HG02973 (cell line): ENCODE measurements around the gene MYO1A.

Experiments
- ATAC-seq: cut with Tn5 transposase; IDR thresholded peaks from one replicate; pipeline ENCODE4 v1.9.1; 2021; ENCODE audit warnings: moderate library complexity; ENCODE audit not compliant: unreplicated experiment

The MYO1A gene

DNA sequence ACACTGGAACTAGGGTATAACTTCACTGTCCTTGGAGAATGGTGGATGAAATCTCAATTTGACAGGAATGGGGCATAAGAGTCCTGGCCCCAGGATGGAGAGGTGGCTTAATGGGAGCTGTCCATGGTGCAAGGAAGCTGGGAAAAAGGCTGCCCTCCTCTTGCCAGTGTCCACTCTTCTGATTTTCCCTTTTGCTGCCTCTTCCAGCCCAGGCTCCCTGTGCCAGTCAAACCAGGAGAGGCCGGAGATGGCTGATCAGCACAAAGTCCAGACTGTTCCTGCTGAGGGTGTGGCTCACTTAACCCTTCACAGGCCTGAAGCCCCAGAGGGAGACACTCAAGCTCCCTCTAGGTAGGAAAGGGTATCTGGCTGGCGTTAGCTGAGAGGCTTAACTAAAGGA is at the start of gene MYO1A:
Gene MYO1A (minus strand): TSS at position 240 of the 400 bp plus-strand sequence. CDS start 1,806 bp downstream, outside the sequence.
- ATAC-seq: no peak

DNA sequence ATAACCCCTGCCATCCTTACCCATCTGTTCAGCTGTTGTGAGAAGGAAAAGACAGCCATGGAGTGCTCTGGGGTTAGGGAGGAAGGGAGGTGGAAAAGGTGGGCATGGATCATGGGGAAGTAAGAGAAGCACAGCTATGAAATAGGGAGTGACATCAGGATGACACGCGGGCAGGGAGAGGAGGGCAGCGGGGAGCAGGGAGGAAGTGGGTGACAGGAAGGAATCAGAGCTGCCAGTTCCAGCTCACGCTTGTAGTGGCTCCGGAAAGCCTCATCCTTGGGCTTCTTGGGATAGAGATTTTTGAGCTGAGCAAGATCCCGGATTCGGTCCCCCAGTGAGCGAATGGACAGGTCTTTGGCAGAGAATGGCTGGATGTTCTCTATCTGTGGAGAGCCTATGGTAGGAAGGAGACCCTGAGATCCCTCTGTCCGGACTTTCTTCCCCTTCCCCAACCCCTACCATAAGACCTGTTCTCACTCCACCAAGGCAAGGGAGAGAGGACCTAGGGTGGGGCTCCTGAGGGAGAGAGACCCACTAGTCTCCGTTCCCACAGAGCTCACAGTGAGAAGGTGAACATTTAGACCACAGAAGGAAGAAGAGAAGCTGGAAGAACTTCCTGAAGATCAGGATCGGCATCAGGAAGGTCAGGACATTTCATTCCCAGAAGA is 49.3 kb upstream of the MYO1A start:
- no peak for ATAC-seq

DNA sequence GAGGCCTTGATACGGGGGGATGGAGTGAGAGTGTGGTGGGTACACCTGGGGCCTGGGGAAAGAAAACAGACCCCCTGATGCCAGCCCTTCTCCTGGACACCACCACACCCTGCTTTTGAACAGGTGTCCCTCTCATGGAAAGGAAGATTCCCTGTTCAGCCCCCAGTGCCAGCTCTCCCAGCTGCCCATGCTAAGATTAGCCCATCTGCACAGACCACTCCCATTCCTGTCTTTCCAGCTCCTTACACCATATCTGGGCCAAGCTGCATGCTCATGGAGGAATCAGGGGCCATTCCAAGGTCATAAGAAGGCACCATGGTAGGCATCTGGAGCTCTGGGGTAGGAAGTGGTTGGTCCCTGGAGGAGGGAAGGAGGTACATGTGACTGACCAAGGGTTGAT is 48.6 kb upstream of the MYO1A start:
- ATAC-seq: no peak

DNA sequence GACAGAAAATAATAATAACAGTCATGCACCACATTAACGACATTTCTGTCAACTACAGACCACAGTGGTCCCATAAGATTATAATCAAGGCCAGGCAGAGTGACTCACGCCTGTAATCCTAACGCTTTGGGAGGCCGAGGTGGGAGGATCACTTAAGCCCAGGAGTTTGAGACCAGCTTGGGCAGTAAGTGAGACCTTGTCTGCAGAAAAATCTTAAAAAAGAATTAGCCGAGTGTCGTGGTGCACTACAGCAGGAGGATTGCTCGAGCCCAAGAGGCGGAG is 47.6 kb upstream of the MYO1A start:
- no peak for ATAC-seq

DNA sequence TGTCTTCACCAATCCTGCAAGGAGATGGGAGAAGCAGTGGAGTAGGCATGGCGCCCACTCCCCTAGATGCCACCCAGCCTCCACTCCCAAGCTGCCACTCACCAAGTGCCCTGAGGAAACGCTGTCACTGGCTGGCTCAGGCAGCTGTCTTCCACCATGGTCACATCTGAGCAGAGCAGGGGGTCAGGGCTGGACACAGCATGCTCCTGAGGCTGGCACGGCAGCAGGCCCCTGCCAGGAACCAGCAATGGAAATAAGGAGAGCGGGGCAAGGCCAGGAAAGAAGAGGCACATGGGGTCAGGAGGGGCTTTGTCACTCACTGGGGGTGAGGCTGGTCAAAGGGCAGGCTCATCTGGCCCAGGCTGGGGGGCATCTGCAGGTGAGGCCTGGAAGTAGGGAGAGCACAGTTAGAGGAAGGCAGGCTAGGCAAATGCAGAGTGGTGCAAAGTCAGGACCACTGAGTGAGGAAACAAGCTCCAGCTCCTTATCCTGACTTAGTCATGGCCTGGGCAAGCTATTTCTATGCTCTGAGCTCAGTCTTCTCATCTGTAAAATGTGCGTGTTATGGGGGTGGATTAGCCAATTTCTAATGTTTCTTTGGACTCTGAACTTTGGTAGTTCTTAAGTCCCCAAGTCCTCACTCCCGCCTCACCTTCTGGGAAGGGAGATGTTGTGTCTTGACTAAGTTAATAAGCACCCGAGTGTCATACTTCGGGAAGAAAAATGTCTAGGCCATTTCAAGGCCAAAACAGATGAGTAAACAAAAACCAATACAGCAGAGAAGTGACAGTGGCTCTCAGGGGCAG is 47.0 kb upstream of the MYO1A start:
- ATAC-seq: no peak

DNA sequence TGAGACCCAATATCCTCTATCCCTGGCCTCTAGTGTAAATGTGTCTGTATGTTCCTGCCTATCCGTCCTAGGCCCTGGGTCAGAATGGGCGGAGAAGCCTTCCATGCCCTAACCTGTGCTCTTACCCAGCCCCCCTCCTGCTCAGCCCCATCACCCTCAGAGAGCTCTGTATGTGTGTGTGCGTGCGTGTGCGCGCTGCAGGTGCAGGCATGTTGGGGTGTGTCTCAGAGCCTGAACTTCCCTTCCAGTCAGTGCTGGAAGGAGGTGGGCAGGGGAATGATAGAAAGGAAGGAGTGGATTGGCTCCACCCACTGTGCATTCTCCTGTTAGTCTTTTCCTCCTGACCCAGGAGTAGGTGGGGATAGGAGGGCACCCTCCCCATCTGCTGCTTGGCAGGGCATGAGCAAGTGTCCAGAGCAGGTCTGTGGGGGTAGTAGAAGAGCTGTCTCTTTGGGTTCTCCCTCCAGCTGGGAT is 46.2 kb upstream of the MYO1A start:
- ATAC-seq: no peak

DNA sequence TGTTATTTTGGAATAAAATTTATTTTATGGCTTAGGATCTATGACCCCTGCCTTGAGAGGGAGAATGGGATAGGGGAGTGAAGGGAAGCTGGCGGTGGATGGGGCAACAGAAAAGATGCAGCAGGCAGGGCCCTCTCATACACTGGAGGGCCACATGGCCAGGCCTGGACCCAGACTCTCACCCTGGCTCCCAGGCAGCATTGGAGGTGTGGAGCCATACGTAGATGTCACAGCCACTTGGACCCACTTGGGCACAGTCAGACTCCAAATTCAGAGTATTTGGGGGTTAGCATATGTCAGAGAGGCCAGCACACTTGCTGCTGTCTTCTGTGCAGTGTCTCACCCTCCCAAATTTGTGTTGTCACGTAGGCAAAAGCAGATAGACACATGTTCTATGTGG is 45.5 kb upstream of the MYO1A start:
- ATAC-seq: no peak

DNA sequence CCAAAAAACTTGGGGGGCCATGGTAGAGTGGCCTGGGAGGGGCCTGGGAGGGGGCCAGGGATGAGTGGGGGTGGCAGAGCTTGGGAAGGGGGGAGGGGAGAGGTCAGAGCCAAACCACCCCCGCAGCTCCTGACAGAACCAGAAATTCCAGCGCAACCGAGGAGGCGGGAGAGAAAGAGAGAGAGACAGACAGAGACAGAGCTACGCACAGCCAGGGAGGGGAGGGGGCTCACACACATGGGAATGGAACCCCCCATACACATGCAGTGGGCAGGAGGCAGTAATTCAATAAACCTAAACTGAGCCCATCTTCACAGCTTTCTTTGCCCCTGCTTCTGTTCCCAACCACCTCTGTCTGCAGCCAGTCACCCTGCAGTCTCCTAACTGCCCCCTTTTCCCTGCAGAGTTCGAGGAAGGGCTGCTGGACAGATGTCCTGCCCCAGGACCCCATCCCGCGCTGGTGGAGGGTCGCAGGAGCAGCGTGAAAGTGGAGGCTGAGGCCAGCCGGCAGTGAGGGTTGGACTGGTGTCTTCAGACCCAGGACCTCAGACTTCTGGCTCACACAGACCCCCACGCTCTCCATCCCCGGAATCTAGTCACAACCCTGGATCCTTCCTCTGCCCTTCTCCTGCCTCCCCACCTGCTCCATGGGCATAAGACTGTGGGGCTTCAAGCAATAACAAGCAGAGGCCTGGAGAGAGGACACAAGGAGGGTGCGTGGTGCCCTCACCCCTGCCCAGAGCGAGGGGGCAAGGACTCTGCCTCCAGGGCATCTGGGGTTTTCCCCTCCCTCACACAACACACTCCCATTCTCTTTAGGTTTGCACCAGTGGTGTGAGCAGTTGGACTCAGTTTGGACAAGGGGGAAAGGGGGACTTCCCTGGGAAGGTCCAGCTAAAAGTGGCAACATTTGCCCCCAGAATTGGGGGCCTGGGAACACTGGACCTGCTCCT is 44.6 kb upstream of the MYO1A start:
- no peak for ATAC-seq

DNA sequence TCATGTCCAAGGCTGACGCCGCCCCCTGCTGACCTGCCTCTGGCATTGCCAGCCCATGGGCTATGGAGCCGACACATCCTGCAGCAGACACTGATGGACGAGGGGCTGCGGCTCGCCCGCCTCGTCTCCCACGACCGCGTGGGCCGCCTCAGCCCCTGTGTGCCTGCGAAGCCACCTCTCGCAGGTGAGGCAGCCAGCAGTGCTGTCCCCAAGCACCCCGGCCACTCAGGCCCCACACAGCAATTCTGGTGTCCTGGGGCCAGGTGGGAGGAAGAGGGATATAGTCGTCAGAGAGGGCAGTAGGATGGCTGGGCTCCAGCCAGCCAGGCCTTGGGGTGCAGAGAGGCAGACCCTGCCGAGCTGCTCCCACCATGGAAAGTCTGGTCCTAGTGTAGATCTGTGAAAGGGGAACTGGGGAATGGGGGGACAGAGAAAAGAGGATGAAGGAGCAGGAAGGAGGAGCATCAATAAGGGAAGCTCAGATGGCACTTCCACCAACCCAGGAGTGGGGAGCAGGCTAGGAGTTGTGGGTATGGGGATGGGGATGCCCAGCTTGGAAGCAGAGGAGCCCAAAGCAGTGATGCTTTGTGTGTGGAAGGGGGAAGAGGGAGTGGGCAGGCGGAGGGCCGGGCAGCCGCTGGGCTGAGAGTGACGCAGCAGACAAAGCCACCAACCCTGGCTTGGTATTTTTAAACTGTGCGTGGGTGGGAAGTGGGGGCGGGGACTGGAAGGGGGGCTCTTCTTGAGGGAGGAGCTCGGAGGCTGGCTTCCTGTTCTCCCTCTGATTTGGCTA is 43.7 kb upstream of the MYO1A start:
- ATAC-seq: no peak

DNA sequence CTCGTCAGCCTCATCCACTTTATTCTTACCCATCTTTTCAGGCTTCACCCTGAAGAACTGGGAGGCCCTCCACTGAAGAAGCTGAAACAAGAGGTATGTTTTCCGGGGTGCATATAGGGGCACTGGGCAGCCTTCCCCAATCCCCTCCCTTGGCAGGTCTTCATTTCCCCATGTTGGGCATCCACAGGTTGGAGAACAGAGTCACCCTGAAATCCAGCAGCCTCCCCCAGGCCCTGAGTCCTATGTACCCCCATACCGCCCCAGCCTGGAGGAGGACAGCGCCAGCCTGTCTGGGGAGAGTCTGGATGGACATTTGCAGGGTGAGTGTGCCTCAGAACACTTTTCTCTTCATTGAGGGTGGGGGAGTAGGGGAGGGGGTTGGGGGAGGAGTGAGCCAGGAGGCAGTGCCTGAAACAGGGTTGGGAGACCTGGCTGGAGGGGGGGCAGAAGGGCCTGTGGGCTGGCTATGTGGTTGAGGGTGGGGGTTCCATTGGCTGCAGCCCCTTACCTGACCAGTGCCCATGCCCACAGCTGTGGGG is 43.0 kb upstream of the MYO1A start:
- ATAC-seq: no peak

DNA sequence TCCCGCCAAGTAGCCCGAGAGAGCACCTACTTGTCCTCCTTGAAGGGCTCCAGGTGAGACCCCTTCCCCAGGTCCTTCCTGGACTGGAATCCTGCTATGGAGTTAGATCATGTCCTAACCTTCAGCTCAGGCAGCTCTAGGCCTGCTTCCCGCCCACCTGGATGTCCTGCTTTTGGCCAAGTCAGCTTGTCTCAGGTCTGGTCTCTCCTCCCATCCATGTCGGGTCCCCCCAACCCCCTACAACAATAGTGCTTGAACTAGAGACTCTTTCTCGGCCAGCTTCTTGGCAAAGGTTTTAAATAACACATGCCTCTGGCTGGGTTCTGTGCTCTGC is 42.6 kb upstream of the MYO1A start:
- no peak for ATAC-seq

DNA sequence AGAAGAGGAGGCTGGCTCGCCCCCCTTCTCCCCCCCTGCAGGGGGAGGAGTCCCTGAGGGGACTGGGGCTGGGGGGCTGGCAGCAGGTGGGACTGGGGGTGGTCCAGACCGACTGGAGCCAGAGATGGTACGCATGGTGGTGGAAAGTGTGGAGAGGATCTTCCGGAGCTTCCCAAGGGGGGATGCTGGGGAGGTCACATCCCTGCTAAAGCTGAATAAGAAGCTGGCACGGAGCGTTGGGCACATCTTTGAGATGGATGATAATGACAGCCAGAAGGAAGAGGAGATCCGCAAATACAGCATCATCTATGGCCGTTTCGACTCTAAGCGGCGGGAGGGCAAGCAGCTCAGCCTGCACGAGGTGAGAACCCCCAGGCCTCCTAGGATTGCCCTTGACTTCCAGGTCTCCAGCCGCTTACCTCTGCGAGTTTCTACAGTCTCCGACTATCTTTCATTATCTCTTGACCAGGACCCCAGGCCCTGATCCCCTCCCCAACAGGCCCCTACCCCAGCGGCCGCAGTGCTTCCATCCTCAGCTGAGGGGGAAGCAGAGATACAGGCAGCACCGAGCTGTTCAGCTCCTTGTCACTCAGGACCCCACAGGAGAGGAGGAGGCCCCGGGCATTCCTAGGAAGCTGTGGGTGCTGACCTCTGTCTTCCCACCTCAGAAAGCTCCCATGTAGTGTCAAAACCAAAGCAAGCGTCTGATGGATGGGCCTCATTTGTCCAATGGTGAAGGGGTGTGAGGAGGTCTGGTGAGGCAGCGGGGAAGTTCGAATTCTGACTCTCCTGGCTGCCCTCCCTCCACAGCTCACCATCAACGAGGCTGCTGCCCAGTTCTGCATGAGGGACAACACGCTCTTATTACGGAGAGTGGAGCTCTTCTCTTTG is 42.0 kb upstream of the MYO1A start:
- no peak for ATAC-seq

DNA sequence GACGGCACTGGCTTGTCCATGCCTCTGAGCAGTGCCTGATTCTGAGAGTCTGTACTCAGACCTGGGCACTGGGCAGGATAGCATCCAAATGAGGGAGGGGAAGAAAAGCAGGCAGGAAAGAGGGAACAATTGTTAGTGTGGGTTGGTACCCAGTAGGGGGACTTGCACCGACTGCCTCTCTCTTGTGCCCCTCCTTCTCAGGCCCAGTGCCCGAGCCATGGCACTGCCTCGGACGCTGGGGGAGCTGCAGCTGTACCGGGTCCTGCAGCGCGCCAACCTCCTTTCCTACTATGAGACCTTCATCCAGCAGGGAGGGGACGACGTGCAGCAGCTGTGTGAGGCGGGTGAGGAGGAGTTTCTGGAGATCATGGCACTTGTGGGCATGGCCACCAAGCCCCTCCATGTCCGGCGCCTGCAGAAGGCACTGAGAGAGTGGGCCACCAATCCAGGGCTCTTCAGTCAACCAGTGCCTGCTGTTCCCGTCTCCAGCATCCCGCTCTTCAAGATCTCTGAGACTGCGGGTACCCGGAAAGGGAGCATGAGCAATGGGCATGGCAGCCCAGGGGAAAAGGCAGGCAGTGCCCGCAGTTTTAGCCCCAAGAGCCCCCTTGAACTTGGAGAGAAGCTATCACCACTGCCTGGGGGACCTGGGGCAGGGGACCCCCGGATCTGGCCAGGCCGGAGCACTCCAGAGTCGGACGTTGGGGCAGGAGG is 41.2 kb upstream of the MYO1A start:
- ATAC-seq: no peak

DNA sequence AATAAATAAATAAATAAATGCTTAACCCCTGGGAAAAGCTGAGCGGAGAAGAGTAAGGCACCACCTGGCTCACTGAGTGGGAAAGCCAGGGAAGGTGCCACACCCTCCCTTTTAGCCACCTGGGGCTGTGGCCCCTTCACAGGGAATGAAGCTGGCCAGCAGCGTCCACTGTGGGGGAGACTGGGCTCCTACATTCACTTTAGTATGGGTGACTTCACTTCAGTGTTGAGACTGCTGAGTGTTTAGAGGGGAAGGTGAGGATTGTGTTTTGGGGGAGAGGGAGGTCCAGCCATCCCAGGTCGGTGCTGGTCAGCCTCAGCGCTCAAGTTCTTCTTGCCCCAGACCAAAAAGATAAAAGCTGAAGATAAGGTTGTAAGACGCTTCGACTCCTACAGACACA is 40.6 kb upstream of the MYO1A start:
- ATAC-seq: no peak

DNA sequence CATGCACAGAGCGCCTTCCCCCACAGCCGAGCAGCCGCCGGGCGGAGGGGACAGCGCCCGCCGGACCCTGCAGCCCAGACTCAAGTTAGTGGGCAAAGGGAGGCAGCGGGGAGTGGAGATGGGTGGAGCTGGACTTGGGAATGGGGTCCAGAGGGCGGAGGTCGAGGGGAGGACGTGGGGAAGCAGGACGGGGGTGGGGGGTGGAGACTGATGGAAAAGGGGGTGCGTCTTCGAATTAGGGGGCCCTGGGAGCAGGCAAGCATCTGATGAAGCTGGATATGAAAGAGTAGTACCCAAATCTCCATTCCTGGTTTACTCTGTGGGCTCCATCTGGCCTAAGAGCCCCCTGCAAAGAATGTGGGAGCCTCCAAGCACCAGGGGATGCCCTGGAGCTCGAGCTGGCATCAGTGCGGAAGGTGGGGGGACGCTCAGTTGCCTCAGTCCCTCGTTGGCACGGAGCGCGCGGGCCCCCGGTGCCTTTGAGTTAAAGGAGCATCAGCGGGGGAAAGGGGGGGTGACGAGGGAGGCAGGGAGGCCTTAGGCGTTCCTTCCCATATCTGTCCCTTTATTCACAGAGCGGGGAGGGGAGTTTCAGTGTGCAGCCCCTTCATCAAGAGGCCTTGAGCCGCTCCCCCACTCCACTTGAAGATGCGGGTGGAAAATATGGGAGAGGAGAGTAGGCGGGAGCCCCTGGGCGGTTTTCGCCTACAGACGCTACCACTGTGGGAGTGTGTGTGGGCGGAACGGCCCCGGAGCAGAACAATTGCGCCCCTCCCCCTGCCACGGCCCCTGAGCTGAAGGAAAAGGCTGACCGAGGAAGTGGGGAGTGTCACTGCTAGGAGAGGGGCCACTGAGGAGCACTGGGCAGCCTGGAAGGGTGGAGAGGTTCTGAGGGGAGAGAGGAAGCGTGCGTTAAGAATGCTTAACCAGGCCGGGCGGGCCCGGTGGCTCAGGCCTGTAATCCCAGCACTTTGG is 39.6 kb upstream of the MYO1A start:
- ATAC-seq: no peak

DNA sequence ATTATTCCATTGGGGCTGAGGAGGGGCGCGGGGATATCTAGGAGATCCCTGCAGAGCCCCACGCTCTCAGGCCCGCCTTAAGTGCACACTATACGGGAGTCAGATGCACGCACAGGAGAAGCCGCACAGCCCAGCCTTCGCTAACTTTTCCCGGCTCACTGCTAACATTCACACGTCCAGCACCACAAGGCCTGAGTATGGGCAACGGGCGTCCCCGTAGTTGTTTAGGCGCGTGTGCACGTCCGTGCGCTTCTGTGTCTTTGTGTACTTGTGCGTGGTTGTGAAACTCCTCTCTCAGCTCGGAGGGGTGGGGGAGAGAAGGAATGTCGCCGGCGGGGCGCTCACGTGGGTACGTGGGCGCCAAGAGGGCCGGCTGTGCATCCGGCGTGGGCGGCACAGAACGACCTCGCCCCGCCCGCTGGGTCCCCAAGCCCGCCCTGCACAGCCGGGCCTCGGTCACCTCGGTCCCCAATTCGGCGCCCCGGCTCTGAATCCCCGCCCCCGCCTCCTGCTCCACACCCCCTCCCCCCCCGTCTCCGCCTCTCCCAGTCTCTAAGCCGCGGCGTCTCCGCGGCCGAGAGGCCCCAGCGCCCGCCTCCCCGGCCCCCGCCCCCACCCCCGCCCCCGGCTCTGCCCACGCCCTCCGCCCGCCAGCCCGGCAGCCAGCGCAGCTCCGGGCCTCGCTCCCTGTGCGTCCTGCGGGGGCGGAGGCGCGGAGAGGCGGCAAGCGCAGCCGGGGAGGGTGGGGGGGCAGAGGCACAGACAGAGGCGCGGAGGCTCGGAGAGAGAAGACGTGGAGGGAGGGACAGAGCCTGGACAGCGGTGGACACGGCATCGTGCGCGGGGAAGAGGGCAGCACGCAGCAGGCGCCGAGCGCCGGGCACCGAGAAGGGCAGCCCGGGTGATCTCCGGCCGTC is 38.7 kb upstream of the MYO1A start, which contains the start of gene NAB2:
Gene NAB2 (plus strand): TSS at position 761 of the 917 bp plus-strand sequence. CDS start 158 bp downstream, outside the sequence.
- ATAC-seq: peak; percentile 44
